G401 (cell line): ENCODE data around the gene ZNF787. TPM values are rescaled to one million over a fixed set of nuclear protein-coding genes. Genes with fewer than 3 reads are reported as not detected.

Experiments used
- DNase-seq: peaks from one replicate; pipeline ENCODE4 v3.0.0-alpha.2; 2015; ENCODE audit warnings: low spot score
- in situ Hi-C: cut with HindIII; loops from 2 replicates; pipeline ENCODE4 v1.10.0; 2016; ENCODE audit warnings: low sequenced_read_pairs, mixed read lengths
- total RNA-seq: library from RNA; depleted of rRNA; stranded (reverse); fragments of >200 nt; shearing (Covaris generic); gene quantifications from 2 replicates; pipeline ENCODE4 v1.2.3, GENCODE V29; 2014

Gene ZNF787
- total RNA-seq, 1 experiment from 2014 or later: 56.1 TPM

GRCh38 chr19:56125806-56126590, 4.9 kb upstream of the ZNF787 start:
- DNase-seq: no peak
- in situ Hi-C loops: no loop called here

DNA sequence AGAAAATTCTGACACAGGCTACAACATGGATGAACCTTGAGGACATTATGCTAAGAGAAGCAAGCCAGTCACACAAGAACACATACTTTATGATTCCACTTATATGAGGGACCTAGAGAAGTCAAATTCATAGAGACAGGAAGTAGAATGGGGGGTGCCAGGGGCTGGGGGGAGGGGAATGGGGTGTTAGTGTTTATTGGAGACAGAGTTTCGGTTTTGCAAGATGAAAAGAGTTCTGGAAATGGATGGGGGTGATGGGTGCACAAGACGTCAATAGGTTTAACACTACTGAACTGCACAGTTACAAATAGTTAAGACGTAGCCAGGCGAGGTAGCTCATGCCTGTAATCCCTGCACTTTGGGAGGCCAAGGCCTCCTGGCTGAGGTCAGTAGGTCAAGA, 3.5 kb upstream of the ZNF787 start:
- in situ Hi-C loops: no loop called here
- no peak for DNase-seq

DNA sequence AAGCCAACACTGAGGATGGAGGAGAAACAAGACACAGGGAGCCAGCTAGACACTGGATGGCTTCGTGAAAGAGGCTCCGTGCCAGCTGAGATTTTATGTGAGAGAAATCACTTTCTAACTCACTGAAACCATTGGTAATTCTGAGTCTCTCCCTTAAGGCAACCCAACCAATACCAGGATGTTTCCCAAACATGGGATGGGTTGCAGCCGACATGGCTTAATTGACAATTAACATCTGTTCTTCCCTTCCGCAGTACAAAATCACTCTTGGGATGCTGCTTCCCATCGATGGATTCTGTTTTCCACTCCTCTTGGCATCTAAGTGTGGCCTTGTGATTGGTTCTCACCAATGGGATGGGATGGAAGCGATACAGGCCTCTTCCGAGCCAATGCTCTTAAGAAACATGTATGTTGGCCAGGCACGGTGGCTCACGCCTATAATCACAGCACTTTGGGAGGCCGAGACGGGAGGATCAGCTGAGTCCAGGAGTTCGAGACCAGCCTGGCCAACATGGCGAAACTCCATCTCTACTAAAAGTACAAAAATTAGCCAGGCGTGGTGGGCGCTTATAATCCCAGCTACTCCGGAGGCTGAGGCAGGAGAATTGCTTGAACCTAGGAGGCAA, 2.3 kb upstream of the ZNF787 start:
- in situ Hi-C loops: no loop called here
- DNase-seq: no peak

- in situ Hi-C loops: no loop called here
- peak; percentile 29 for DNase-seq
These were observed 520 bp downstream of the ZNF787 start for GRCh38 chr19:56120371-56121179.

GRCh38 chr19:56120002-56120370, 1.1 kb downstream of the ZNF787 start:
- in situ Hi-C loops: no loop called here
- no peak for DNase-seq

DNA sequence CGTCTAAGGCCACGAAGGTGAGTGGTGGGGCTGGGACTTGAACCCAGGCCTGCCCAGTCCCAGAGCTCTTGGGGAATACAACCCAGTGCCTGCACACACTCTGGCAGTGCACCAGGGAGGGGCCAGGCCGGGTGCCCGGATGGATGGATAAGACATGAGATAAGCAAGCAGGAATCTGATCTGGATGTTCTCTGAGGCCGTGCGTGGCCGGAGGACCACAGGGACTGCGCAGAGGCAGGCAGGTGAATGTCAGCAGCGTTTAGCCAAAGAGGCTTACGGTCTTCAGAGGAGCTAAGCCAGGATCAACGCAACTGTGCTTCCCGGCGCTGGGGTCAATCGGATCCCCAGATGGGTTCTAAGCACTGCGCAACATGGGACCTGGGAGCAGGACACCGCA, 1.5 kb downstream of the ZNF787 start:
- in situ Hi-C loops: no loop called here
- DNase-seq: no peak

DNA sequence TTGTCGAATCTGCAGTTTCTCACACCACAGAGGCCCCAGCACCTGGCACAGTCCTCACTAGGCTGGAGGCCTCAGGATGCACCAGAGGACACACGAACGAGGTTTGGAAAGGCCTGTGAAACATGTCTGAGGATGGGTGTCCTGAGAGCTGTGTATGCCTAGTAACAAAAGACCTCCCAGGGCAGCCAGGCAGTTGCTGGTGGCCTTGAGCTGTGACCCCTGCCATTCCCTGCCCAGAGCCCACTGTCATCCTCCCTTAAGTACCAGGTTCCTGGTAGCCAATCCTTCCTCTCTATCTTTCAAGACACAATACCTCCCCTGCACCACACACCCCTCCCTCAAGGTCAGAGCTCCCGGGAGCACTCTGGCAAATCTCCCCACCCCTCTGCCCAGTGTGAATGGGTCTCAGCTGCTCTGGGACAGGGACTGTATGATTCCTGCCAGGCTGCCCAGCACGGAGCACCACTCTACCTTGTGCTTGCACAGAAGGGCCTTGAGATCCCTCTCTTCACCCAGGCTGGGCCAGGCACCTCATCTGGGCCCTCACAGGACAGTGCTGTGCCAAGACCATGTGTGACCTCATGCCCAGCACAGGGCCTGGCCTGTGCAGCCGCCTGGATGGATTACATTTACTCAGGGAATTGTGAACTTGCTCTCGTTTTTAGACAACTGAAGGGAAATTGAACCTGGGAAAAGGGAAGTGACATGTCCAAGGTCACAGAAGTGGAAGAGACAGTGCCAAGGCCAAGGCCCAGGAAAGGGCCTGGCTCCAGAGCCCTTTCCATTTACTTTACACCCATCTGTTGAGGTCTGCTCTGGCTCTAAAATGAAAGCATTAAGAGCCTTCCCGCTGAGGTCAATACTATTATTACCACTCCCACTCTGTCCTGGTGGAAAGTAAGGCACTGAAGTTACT, 2.2 kb downstream of the ZNF787 start:
- in situ Hi-C loops: no loop called here
- DNase-seq: no peak

- in situ Hi-C loops: no loop called here
These were observed 3.2 kb downstream of the ZNF787 start for GRCh38 chr19:56117889-56118288.

GRCh38 chr19:56117376-56117884, 3.7 kb downstream of the ZNF787 start:
- no peak for DNase-seq
- in situ Hi-C loops: no loop called here

More at GRCh38 chr19:56117889-56118288, 3.2 kb downstream of the ZNF787 start:
- DNase-seq: no peak

- in situ Hi-C loops: no loop called here
- no peak for DNase-seq
These were observed 4.5 kb downstream of the ZNF787 start for GRCh38 chr19:56116606-56117005.

- no peak for DNase-seq
These were observed 5.6 kb downstream of the ZNF787 start for GRCh38 chr19:56115490-56115889.

DNA sequence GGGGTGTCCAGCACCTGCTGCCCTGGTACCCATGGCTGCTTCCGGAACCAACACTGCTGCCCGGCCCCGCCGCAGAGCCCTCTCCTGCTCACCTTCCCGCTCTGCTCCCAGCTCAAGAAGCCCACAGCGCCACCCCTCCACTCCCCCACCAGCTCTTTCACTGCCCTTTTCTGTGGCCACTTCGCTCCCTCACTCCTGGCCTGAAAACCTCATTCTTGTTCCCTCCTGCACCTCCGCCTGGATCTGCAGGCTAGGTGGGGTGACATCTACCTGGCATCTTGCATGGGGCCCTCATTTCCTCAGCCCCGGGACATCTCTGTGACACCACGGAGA, 6.4 kb downstream of the ZNF787 start:
- DNase-seq: no peak
- in situ Hi-C loops: no loop called here

More at GRCh38 chr19:56115490-56115889, 5.6 kb downstream of the ZNF787 start:
- in situ Hi-C loops: no loop called here

DNA sequence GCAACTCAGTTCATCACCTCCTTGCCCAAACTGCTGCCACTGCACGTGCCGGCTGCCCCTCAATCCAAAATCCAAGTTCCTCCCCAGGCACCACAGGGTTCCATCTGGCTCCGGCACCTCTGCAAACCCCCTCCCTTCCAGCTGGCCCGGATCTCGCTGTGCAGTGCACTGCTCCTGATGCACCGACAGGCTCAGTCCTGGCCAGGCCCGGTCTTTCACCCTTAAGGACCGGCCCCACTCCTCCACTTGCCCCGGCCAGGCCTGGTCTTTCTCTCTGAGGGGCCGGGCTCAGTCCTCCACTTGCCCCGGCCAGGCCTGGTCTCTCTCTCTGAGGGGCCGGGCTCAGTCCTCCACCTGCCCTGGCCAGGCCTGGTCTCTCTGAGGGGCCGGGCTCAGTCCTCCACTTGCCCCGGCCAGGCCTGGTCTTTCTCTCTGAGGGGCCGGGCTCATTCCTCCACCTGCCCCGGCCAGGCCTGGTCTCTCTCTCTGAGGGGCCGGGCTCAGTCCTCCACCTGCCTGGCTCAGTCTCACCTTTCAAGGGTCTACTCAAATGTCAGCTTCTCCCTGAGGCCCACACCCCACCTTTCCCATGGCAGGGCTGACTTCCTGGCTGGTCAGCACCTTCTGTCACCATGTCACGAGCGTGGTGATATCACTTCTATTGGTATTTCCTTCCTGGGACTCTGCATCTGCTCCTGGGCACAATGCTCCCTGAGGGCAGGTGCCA, 6.9 kb downstream of the ZNF787 start:
- in situ Hi-C loops: no loop called here
- DNase-seq: no peak

DNA sequence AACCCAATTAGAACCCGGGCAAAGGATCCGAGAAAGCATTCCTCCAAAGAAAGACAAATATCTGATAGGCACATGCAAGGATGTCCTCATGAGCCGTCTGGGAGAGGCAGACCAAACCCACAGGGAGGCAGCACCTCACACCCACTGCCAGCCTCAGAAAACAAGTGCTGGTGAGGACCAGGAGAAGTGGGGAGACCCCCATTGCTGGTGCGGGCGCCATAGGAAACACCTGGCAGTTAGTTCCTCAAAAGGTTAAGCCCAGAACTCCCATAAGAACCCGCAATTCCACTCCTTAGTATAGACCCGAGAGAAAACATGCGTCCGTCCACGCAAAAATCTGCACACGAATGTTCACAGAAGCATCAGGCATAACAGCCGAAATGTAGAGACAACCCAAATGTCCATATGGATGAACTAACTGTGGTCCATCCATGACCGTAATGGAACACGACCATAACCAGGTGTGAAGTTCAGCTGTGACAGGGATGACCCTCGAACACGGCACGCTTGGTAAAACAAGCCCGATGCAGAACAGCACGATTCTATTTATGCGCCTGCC, 7.9 kb downstream of the ZNF787 start:
- in situ Hi-C loops: no loop called here
- no peak for DNase-seq

GRCh38 chr19:56112313-56112709, 8.8 kb downstream of the ZNF787 start:
- in situ Hi-C loops: no loop called here
- DNase-seq: no peak

- DNase-seq: peak; percentile 51
- in situ Hi-C loops: no loop called here
These were observed 9.3 kb downstream of the ZNF787 start for GRCh38 chr19:56111601-56112312.
